HG02973 (cell line): ENCODE results near the gene ACTL6B.
"Not testable (repeated sequence)": the region's sequence is repeated elsewhere in the genome, so short reads cannot be mapped to it uniquely, and the experiment has no call there.

Experiments
- ATAC-seq: cut with Tn5 transposase; IDR thresholded peaks from one replicate; pipeline ENCODE4 v1.9.1; 2021; ENCODE audit warnings: moderate library complexity; ENCODE audit not compliant: unreplicated experiment

ACTL6B gene

DNA sequence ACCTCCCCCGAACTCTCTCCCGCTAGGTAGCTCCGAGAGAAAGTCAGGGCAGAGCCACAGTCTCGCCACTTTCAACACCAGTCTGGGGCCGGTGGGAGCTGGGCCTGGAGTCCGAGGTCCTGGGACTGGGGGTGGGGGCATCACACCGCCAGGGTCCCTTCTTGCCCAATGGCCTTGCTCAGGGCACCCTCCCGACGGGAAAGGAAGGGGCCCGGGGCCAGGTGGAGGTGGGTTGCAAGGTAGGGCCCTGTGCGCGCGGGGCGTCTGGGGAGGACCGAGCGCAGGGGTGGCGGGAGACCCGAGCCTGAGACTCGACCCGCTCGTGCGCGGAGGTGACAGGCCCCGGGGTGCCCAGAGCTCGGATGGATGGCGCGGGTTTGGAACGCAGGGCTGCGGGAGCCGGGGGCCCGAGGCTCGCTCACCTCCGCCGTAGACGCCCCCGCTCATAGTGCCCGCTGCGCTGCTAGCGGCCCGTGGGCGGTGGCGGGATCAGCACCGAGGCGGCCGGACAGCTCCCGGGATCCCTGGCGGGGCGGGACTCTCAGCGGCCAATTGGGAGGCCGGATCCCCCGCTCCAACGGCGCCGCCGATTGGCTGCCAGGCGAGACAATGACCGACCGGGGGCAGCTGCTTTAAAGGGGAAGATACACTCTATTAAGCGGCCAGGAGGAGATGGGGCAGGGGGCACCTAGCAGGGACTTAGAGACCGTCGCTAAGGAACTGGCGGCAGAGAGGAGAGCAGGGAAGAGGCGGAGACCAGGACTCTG, at the start of gene ACTL6B:
Gene ACTL6B (minus strand): TSS at position 541 of the 767 bp plus-strand sequence. CDS start 94 bp downstream, at position 447.
- ATAC-seq, result no peak

DNA sequence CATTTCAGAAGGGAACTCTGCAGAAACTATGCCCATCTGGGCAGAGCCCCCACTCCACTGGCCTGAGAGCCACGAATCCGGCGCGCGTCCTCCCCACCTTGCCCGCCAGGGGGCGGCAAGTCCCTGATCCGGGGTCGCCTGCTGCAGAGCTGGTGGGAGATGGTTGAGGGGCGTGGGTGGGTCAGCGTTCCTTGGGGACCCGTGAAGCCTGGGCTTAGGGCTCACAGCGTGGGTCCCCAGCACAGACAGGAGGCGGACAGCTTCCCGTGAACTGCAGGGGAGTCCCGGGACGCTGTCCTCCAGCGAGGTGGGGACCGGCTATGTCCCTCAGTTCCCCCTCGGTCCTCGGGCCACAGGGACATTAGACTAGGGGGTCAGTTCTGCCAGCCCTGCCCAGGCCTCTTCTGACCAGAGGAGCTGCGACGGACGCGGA, 49.1 kb upstream of the ACTL6B start:
- ATAC-seq, result peak; percentile 53

DNA sequence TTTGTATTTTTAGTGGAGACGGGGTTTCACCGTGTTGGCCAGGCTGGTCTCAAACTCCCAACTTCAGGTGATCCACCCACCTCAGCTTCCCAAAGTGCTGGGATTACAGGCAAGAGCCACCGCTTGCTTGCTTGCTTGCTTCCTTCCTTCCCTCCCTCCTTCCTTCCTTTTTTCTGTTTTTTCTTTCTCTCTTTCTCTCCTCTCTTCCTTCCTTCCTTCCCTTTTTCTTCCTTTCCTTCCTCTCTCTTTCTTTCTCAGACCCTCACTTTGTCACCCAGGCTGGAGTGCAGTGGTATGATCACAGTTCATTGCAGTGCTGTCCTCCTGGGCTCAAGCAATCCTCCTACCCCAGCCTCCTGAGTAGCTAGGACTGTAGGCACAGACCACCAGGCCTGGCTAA, 44.8 kb upstream of the ACTL6B start:
- not testable (repeated sequence) for ATAC-seq

DNA sequence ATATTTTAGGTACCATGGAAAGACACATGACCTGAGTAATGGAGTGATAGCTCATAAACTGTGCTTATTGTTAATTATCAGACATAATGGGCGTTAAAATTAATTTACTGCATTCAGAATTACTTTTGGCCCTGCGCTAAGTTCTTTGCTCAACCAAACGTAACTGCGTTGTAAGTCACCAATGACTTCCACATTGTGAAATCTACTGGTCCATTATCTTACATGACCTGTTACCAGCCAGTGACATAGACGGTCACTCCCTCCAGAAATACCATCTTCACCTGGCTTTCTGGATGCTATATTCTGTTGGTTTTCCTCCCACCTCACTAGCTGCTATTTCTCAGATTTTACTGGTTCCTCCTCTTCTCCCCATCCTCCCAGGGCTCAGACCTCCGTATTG, 42.8 kb upstream of the ACTL6B start:
- ATAC-seq, result no peak

DNA sequence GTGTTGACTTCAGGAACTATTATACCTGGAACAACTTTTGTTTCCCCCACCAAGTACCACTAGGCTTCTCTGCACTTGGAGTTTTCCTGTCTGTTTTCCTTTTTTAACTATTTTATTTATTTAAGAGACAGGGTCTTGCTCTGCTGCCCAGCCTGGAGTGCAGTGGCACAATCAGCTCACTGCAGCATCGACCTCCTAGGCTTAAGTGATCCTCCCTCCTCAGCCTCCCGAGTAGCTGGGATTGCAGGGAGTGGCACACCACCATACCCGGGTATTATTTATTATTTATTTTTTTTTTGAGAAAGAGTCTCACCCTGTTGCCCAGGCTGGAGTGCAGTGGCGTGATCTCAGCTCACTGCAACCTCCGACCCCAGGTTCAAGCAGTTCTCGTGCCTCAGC, 39.9 kb upstream of the ACTL6B start:
- no peak for ATAC-seq

DNA sequence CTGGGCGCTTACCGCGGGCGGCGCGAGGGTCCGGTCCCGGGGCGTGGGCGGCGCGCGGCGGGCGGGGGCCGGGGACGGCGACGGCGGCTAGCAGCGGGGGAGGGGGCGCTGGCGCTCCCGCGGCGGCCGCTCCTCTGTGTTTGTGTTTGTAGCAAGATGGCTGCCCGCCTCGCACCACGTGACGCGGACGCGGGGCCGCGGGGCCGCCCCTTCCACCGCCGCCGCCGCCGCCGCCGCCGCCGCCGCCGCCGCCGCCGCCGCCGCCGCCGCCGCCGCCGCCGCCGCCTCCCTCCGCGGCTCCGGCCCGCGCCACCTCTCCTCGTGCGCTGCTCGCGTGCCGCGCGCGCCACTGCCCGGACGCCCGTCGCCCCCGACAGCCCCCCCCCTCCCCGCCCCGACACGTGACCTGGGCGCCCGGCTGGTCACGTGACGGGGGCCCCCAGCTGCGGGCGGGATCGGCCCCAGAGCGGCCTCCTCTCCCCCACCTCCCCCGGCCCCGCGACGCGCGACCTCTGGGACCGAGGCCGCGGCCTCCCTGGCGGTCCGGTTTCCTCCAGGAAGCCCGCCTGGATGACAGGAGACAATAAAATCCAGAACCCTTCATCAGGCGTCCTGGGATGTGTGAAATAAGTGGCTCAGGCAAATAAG, 38.0 kb upstream of the ACTL6B start, which contains the start of gene GIGYF1:
Gene GIGYF1 (minus strand): TSS at position 153 of the 648 bp plus-strand sequence. CDS start 6,012 bp downstream, outside the sequence.
- peak; percentile 35 for ATAC-seq

DNA sequence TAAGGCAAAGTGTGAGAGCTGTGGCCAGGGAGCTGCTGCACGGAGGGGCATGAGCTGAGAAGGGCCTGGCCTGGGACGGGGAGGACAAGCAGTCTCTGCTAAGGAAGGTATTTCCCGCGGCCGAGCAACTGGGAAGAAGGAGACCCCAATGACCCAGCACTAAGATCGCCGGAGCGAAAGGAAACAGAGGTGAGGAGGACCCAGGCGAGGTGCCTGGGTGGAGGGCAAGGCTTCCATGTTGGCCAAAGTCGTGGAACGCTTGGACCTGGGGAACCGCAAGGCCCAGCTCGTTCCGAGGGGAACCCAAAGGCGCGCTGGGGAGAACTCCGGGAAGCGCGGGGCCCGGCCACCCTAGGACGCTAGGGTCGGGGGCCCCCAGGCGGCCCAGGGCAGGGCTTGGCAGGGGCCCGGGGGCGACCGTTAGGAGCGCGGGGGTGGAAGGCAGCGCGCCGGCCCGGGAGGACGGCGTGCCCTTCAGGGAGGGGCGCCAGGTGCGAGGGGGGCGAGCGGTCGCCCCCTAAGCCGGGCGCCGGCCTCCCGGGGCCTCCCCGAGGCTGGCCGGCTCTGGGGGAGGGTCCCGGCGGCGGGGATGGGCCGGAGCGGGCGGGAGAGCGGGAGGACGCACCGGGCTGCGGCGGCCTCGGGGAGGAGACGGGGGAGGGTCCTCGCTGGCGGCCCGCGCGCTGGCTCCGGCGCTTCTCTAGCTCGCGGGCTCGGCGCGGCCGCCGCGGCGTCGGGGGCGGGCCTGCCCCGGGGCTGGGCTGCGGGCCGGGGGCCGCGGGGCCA, 37.3 kb upstream of the ACTL6B start:
- ATAC-seq, result no peak

DNA sequence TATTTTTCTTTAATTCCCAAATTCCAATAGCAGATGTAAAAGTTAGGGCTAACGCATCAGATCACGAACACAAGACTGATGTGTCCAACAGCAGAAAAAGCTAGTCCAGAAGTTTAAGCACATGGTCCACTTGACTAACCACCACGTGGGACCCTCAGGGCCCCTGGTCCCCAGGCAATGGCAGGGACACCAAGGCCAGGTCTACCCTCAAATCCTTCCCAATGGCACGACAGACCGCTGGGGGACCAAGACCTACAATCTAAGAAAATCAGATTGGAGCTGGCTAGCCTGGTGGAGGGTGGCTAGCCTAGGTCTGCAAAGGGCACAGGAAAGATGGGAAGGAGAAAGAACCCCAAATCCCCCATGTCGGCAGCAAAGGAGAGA, 36.3 kb upstream of the ACTL6B start:
- no peak for ATAC-seq

DNA sequence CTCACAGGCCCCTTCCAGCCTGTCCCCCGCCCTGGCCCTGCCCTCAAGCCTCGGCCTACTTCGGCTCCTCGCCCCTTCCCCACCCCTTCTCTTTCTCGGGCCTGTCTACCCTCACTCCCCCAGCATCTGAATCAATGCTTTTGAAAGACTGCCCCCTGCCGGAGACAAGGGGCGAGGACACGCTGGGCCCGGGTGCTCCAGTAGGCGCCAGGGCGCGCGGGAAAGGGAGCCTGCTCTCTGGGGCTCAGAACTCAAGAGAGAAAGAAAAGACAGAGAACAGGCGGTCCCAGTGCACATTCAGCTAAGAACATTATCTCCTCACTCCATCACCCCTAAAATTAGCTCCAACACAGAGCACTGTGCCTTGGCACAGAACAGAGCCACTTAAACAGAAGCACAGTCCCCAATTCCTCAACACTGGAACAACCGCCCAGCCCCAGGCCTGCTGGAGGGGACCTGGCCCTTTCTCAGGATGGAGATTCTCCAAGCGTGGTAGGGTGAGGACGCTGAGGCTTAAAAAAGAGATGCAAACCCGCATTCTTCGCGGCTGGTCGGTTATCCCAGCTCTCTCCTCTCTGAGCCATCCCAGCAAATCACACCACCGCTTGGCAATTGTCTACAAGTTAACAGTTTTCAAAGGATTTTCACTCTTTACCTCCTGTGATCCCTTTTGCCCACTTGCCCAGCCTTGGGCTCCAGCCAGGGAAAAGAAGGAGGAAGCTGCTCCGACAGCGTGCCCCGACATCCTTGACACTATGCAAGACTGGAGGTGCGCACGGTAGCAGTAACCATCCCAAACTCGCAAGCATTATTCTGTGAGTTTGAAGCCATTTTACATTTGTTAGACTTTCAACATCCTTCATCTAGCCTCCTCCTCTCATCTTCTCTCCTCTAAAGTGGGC, 35.7 kb upstream of the ACTL6B start:
- no peak for ATAC-seq

DNA sequence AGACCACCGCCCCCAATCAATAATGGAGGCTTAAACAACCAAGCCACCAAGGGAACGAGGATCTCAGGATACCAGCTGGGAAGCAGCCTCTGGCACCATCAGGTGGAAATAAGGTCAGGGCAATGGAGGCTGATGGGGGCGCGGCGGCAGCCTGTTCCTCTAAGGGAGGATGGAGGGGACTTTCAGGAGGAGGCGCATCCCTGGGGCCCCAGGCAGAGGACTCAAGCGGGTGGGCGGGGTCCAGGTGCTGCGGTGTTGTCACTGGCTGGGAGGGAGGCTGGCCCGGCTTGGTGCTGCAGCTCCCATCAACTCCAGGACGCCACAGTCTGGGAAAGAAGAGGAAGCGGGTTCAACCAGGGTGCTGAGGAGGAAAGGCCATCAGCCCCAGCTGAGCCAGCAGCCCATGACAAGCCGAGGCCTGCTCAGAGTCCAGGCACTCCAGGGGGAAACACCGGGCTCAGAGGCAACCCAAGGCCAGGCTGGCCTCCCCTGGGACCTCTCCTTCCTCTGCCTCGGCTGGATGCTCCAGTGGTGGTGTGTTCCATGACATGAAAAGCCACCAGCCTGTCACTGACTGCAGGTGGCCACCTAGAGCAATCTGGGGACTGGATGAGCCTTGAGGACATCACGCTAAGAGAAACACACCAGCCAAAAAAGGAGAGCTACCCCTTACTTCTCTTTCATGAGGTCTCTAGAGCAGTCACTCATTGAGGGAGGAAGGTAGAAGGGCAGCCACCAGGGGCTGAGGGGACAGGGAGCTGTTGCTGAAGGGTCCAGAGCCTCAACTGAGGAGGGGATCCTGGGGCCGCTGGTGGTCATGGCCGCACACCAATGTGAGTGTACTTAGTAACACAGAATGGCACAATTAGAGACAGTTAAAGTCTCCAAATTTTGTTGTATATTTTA, 33.2 kb upstream of the ACTL6B start:
- ATAC-seq, result no peak

DNA sequence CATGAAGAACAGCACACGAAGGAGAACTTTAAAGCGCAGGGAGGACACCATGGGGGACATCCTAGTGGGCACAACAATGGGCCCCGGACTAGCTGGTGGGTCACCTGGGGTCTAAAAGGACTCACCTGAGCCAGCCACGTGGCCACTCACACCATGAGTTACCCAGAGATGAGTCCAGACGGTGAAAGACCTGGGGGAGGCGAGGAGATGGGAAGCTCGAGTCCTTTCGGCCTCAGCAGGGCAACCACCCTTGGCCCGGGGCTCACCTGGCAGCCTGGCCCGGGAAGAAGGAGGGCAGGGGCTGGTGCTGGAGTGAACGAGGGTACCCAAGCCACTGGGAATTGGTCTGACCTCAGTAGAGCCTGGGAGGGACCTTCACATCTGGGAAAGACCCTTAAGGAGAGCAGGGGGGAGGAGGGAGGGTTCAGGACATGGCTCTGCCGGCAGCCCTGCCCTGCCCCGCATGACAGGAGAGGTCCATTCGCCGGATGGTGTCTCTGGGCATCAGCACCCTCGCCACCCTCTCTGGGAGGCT, 32.1 kb upstream of the ACTL6B start:
- ATAC-seq, result no peak

DNA sequence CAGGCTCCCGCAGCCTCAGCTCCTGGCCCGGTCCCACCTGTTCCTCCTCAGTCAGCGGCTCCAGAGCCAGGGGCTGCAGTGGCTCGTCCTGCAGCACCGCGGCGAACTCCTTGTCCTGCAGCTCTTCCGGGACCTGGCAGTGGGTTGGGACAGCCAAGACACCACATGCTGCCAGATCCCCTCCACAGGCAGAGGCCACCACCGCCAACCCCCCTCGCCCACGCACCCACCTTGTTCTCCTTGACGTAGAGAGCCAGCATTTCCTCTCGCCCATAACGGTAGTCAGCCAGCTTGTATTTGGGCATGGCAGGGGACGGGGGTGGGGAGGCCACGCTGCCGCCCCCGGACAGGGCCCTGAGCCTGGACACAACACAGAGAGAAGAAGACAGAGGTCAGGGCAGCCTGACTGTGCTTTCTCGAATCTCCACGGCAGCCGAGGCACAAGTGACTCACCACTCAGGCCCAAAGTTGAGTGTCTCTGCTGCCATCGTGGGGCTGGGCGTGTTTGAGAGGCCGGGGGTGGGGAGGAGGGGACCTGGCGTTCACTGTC, 31.6 kb upstream of the ACTL6B start:
- ATAC-seq, result no peak

DNA sequence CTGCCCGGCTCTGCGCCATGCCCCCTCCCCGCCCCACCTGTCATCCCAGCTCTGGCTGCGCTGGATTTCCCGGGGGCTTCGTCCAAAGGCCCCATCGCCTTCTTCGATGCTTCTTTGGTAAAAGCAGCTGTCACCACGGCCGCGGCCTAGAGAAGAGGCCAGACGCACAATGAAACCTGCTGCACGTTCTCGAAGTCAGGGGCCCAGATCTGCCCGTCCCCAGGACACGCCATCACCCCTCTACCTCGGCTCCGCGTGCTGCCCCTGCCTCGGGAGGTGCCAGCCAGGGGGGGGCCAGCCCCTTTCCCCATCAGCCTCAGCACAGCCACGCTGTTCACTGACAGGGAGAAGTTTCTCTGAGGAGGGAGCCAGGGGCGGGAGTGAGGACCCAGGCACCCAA, 31.0 kb upstream of the ACTL6B start:
- no peak for ATAC-seq

DNA sequence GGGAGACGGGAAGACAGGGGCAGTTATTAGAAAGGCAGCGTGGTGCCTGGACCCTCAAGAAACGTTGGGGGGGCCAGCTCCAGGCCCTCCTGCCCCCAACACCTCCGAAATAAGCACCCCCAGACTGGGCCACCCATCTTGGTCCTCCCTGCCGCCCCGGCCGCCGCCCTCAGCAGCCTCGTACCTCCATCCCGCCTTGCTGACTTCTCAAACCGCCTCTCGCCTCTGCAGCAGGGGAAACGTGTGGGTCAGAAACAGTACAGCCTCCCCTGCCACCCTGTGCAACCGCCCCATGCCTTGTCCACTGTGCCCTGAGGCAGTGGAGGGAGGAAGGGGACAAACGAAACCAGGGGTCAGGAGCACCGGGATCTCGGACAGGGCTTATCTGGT, 30.6 kb upstream of the ACTL6B start:
- ATAC-seq, result no peak

DNA sequence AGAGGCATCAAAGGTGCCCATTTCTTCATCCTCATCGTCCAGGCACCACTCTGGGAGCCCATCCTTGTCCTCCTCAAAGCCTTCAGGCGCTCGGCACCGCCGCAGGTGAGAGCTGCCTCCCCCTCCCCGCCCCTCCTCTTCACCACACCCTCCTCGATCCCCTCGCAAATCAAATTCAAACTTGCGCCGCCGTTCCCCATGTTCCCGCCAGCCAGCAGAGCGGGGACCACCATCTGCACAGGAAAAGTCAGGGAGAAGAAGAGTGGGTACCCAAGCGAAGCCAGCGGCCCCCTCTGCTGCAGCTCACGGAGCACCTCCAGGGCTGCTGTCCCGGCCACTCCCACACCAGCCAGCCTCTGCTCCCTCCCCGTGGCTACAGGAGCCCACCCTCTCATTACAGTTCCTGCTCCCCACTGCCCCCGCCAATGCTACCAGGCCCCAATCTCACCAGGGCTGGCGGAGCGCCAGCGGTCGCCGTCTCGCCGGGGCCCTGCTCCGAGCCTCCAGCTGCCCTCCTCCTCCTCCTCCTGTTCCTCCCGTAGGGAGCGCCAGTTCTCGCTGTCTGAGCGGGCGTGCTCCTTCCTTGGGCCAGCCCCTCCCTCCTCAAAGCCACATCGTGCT, 30.1 kb upstream of the ACTL6B start:
- ATAC-seq, result no peak

DNA sequence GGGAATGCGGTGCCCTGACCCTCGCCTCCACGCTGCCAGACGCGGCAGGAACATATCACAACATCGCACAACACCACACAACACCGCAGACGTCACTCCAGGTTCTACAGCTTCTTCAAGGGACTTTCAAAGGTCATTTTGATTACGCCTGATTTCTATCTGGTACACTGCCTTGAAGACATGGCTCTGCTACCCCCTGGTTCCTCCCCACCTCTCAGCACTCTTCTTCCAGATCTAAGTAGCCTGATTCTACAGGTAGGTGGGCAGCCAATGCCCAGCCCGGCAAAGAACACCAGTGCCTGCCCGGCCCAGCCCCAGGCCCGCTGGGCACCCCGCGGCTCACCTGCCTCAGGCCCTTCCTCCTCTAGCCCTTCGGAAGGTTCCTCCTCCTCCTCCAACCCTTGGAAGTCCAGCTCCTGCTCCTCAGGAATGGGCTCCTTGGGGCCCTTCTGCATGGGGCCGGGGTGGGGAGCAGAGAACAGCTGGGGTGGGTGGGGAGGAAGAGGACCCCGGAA, 29.4 kb upstream of the ACTL6B start:
- ATAC-seq, result no peak

DNA sequence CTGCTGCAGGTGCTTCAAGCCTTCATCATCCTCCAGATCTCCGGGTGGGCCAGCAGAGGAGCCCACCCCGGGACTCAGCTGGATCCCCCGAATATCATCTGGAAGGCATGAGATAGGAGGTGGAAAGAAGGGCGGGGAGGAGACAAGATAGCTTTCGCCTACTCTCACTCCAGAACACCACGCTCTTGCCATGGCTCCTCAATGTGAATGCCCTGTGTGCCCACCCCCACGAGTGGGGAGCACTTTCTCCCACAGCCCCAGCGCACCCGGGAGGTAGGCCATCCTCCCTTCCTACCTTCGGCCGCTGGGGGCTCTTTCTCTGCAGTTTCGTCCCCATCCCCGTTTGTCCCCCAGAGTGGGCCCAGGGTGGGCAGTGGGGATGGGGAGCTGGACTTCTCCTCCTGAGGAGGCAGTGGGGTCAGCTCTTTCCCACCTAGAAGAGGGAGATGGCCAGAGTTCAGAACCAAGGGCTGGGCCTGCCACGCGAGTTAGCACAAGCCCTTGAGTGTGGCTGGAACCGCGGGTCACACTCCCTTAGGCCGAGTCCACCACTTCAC, 28.9 kb upstream of the ACTL6B start:
- ATAC-seq, result no peak

DNA sequence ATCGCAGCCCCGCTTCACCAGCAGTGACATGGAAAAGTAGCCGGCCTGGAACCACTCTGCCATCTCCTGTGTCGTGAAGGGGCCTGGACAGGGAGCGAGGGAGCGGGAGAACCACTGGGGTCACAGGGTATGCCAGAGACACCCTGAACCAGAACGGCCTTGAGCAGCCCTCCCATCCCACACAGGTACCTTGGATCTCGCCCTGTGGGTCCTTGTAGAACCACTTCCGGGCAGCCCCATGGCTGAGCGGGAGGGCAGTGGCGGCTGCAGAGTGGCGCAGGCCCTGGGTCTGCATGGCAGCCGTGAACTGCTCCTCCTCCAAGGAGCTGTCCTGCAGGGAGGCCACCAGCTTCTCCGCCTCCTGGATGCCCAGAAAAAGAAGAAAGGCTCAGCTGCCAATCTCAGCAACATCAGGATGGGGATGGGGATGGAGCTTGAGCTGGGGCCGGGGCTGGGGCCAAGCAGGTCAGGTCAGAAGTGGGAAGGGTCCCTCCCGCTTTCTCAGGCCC, 28.3 kb upstream of the ACTL6B start:
- ATAC-seq, result no peak
